ENCODE data around the gene OLIG3. TPM values are rescaled to one million over a fixed set of nuclear protein-coding genes. Genes with fewer than 3 reads are reported as not detected.

The OLIG3 gene
- total RNA-seq, 1 donor from 2014 or later = 0.14 TPM

DNA sequence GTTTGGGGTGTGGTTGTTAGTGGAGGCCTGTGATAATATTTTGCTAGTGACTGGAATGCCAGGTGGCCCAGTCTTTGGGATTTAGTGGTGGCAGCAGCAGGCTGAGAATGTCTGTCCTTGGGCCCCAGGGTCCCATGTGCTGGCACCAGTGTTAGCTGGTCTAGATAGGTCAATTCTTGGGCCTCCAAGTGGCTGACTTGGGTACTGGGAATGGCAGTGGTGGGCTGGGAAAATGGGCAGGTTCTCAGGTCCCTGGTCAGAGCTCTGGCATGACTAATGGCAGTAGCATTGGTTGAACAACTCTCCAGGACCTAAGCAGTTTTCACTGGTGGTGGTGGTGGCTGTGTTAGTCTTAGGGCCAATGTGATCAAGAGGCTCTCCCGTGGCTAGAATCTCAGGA, 50.3 kb downstream of the OLIG3 start:
- FAIRE-seq = no peak
- Mint-ChIP-seq H3K4me1 (ENCODE audit: low read depth, unreplicated experiment) (no peaks in the 10 kb centered on the region), H3K4me3 (ENCODE audit: unreplicated experiment) (no peak overlapping the region)

More for the DNA sequence above, 50.3 kb downstream of the OLIG3 start:
- DNase-seq (ENCODE audit: low read depth) = no peak
- no peak for TF ChIP-seq EZH2 (IDR thresholded peaks at IDR 0.05; ENCODE audit: insufficient read depth, low read length)
- TF ChIP-seq, protein P1, sequence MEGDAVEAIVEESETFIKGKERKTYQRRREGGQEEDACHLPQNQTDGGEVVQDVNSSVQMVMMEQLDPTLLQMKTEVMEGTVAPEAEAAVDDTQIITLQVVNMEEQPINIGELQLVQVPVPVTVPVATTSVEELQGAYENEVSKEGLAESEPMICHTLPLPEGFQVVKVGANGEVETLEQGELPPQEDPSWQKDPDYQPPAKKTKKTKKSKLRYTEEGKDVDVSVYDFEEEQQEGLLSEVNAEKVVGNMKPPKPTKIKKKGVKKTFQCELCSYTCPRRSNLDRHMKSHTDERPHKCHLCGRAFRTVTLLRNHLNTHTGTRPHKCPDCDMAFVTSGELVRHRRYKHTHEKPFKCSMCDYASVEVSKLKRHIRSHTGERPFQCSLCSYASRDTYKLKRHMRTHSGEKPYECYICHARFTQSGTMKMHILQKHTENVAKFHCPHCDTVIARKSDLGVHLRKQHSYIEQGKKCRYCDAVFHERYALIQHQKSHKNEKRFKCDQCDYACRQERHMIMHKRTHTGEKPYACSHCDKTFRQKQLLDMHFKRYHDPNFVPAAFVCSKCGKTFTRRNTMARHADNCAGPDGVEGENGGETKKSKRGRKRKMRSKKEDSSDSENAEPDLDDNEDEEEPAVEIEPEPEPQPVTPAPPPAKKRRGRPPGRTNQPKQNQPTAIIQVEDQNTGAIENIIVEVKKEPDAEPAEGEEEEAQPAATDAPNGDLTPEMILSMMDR (IDR thresholded peaks at IDR 0.05; ENCODE audit: insufficient read depth, low read depth, low read length) = no peak
- Histone ChIP-seq H4K20me1 (ENCODE audit: insufficient read depth, low read length) (no peaks in the 10 kb centered on the region), H3K4me1 (ENCODE audit: insufficient read depth, low read length) (no peaks in the 10 kb centered on the region), H2AFZ (ENCODE audit: low read depth, low read length) (no peak overlapping the region), H3K4me2 (ENCODE audit: low read length) (no peak overlapping the region), H3K4me3 (ENCODE audit: insufficient read depth, low read depth, low read length) (no peak overlapping the region), H3K27me3 (ENCODE audit: insufficient read depth, low read length) (no peaks in the 10 kb centered on the region), H3K79me2 (ENCODE audit: insufficient read depth, low read length) (no peaks in the 10 kb centered on the region), H3K36me3 (ENCODE audit: insufficient read depth, low read length) (no peaks in the 10 kb centered on the region), H3K9ac (ENCODE audit: low read length) (no peak overlapping the region), H3K27ac (ENCODE audit: low read depth, low read length) (no peak overlapping the region), H3K9me3 (ENCODE audit: insufficient read depth, low read depth, low read length) (no peaks in the 10 kb centered on the region)
- Mint-ChIP-seq H3K36me3 (ENCODE audit: low read depth, unreplicated experiment) (no peaks in the 10 kb centered on the region), H3K9me3 (ENCODE audit: unreplicated experiment) (peaks cover under 1% of the 10 kb centered on the region), H3K27me3 (ENCODE audit: low read depth, unreplicated experiment) (no peaks in the 10 kb centered on the region), H3K27ac (ENCODE audit: unreplicated experiment) (no peak overlapping the region)

Data from astrocyte (in vitro differentiated cells and primary cell).